ENCODE measurements around the gene GPR33.
"Not testable (repeated sequence)": the region's sequence is repeated elsewhere in the genome, so short reads cannot be mapped to it uniquely, and the experiment has no call there.

GPR33 gene

DNA sequence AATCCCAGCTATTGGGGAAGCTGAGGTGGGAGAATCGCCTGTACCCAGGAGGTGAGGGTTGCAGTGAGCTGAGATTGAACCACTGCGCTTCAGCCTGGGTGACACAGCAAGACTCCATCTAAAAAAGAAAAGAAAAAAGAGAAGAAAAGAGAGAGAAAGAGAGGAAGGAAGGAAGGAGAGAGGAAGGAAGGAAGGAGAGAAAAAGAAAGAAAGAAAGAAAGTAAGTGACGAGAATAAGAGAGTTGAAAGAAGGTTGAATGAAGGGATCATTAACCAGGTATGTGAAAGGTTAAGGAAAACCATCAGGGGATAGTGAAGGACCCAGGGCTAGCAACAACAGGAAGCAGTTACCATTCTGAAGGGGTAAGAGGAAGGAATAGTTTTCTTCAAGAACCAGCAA lies 26.3 kb downstream of the GPR33 start:
- DNase-seq (ENCODE audit: low read depth in 2 of 2), result no peak

DNA sequence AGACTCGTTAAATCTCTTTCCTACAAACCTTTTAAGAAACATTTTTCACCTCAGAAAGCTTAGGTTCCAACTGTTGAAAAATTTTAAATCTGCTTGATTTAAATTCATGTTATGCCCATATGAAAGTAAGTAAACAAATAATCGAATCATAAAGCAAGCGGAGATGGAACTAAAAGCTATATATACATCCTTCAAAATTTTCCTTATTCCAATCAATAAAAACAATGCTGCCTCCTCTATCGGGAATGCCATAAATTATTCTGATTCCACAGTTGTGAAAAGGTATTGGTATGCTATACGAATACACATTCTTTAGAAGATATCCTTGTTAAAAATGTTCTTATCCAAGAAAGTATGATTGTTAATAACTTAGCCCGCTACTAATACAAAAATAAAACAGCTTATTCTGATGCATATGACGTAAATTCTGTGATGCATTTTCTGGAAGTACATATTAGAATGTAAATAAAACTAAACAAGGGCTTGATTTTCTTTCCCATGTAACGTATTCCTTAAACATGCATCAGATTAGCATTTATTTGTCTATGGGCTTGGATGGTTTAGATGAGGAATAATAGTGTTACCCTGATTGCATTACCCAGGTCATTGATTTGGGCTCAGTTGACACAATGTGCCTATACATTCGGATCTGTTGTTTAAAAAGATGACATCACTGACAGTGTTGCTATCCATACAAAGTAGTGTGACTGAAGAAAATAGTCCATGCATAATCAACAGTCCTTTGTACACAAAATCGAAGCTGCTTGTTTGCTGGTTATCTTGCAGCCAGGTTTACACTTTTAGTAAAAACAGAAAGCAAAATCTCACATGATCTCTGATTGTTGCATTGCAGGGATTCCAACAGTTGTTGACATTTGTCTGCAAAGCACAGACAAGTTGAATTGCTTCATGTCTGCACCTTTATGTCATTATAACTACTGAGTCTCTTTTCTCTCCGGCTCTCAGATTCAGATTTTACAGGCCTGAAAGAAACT lies 29.9 kb downstream of the GPR33 start:
- DNase-seq (ENCODE audit: low read depth in 2 of 2), result no peak

DNA sequence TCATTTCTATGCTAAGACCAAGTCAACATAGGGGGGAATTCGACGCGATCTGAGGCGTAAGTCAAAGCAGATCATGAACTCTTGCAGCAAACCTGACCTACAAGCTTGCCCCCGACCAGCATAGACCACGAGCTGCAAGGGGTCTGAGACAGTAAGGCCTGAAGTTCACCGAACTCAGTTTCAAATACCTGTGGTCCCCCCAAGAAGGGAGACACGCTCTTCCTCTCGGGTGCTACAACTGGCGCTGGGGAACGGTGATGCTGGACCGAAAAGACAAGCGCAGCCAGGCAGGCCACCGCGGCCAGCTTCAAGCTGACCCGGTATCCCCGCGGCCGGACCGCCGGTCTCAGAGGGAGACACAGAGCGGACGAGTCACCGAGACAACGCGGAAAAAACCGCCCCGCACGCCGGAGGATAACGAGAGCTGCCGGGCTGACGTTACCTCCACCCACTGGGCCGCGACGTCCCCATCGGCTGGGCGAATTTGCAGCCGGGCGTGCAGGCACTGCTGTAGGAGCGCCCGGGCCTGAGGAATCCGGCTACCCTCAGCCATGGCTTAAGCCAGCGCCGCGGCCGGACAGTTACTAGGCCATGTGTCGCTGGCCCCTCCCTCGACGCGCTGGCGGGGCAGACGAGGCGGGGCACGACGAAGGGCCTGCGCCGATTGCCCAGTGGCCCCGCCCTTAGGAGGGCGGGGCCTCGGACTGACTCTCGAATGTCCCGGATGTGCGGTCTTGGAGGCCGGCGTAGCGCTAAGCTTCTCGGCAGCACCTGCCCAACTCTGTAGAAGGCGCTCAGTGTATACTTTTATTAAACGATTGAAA lies 30.8 kb downstream of the GPR33 start, which contains the start of gene DTD2:
Gene DTD2, minus strand, starts transcription at position 666 of the 824 bp plus-strand sequence. Its CDS starts 113 bp downstream, at position 553.
- DNase-seq (ENCODE audit: low read depth in 2 of 2), result peak; percentile 81 to 83

DNA sequence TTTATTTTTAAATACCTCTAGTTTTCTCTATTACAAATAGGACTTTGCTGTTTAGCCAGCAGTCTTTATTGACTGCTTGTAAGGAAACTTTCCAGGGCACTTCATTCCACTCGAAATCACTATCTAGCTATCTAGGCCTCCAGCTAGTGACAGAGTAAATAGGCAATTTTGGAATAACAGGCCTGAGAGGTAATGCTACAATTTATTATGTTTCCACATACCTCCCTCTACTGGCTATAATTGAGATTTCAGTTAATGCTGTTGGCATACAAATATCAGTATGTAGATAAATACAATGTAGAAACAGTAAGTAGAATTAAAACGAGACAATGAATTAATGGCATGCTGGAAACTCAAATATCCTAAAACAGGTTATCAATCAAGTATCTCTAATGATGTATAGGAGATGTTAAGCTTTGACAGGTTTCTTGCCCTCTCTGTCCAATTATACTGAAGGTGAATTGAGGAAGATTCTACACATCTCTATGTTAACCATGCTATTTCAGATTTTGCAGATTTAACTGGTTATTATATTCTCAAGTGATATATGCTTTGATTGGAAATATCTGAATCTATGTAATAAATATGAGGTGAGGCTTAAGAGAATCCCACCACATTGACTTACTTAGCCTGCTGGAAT lies 37.7 kb downstream of the GPR33 start:
- DNase-seq (ENCODE audit: low read depth in 2 of 2), result no peak

DNA sequence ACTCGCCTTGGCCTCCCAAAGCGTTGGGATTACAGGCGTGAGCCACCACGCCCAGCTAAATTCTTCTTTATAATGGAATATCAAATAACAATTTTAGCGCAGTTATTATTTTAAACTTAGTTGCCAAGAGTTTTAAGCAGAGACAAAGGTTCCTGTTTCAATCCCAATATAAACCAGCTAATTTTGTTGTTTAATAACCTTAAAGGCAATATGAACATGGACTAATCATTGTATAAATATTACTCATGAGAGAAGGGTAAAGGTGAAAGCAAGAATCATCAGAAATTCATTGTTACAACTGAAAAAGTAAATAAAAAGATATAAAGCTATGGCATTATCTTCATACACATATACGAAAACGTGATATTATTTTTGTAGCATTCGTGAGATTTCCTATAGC lies 38.7 kb downstream of the GPR33 start:
- DNase-seq (ENCODE audit: low read depth in 2 of 2), result no peak

DNA sequence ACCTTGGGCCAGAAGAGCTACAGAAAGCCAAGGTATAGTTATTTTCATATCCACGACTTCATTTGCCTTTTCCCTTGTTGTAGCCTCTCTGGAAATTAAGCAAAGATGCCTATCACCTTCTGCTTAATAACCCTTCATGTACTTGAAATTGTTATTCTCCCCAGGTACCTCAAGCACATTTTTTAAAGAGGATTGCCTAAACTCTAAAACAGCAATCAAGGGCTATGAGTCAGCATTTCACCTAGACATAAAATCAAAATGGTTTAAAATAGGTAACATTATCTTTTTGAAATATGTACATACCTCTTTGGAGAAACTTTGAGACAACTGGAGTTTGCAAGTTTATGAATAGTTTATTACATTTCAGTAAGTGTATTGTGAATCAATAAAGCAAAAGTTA lies 42.1 kb downstream of the GPR33 start:
- no peak for DNase-seq (ENCODE audit: low read depth in 2 of 2)

DNA sequence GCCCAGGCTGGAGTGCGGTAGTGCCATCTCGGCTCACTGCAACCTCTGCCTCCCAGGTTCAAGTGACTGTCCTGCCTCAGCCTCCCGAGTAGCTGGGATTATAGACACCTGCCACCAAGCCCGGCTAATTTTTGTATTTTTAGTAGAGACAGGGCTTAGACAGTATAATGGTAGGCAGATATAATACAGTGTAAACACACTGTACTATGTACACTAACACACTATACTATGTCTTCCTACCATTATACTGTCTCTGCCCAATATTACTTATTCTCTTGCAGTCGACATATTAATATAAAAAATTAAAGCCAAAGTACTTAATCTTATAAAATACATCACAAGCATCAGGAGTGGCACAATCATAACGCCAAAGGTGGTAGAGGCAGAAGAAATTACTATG lies 45.6 kb downstream of the GPR33 start:
- no peak for DNase-seq (ENCODE audit: low read depth in 2 of 2)

DNA sequence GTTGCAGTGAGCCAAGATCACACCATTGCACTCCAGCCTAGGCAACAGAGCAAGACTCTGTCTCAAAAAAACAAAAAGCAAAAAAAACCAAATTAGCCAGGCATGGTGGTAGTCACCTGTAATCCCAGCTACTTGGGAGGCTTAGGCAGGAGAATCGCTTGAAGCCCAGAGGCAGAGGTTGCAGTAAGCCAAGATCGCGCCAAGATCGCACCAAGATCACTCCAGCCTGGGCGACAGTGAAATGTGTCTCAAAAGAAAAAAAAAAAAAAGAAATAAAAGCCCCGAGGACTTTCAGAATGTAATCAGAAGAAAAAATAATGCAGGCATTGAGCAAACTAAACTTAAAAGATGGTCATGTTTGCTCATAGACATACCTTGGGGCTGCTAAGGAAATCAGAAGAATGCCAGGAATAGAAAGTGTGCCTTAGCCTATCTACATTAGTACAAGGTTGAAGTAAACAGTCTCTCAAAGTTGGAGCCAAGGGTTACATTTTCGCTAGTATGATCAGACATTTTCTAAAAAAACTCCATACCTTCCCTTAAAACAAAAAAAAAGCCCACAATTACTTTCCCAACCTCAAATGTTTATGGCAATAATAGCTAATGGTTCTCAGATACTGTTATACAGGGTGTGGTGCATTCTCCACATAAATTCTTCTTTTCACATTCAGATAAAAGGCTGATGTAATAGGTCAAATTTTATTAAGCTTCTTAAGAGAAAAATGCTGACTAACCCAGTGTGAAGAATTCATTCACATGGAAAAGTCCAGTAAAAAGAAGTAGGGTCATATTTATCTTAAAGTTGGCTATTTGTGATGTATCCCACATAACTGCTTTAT lies 46.3 kb downstream of the GPR33 start:
- no peak for DNase-seq (ENCODE audit: low read depth in 2 of 2)

DNA sequence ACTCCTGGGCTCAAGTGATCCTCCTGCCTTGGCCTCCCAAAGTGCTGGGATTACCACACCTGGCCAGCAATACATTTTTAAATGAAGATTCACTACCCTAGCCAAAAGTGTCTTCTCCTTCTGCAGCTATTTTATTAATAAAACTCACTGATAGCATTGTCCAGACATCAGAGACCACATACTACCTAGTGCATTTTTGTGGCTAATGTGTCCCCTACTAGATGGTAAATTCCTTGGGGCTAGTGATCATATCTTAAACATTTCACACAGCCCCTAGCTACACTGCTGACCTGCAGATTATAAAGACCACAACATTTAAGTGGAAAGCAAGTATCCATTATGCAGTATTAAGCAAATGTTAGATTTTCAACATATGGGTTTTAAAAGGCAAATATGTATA lies 47.6 kb downstream of the GPR33 start:
- DNase-seq (ENCODE audit: low read depth in 2 of 2), result no peak

DNA sequence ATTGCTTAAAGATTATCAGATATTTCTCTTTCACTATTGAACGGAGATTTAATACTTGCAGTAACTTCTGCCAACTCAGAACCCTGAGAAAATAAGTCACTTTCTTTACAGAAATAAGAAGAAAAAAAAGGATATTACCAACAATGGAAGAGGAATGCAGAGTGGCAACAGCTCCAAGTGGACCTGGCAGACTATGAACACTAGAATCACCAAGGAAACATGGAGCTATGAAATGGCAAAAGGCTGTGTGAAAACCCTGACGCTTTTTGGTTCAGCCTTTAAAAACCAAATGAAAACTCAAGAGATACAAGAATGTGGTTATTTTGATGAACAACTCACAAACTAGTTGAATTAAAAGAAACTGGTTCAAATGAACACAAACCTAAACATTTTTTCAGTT lies 48.3 kb downstream of the GPR33 start:
- DNase-seq (ENCODE audit: low read depth in 2 of 2), result no peak

DNA sequence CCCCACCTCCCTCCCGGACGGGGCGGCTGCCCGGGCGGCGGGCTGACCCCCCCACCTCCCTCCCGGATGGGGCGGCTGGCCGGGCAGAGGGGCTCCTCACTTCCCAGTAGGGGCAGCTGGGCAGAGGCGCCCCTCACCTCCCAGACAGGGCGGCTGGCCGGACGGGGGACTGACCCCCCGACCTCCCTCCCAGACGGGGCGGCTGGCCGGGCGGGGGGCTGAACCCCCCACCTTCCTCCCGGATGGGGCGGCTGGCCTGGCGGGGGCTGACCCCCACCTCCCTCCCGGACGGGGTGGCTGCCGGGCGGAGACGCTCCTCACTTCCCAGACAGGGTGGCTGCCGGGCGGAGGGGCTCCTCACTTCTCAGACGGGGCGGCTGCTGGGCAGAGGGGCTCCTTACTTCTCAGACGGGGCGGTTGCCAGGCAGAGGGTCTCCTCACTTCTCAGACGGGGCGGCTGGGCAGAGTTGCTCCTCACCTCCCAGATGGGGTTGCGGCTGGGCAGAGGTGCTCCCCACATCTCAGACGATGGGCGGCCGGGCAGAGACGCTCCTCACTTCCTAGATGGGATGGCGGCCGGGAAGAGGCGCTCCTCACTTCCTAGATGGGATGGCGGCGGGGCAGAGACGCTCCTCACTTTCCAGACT lies 50.7 kb downstream of the GPR33 start:
- DNase-seq (ENCODE audit: low read depth in 2 of 2), result not testable (repeated sequence)

DNA sequence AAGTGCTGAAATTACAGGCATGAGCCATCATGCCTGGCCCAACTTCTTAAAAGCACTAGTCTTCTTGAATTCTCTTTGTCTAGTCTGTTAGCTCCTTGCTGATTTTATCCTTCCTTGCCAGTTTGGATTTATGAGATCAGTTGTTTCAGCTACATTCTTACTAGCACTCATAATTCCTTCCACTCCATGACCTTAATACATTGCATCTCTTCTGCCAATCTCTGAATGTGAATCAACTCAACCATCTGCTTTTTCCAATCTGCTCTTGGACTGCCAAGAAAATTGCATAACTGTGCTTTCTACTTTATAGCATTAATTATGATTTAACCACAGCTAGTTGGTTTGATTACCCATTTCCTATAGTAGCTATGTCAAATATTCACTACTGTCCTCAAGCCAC lies 52.6 kb downstream of the GPR33 start:
- no peak for DNase-seq (ENCODE audit: low read depth in 2 of 2)
